HepG2 (cell line): Measurements from ENCODE around the gene CELSR2.

Source experiments
- POLR2A ChIP-seq, 2 experiments: IDR thresholded peaks; 2 replicates each; pipeline ENCODE4 v1.6.1; 2011; ENCODE audit warnings: low read depth in 2 of 2, low read length in 2 of 2, mild to moderate bottlenecking in 1 of 2, moderate library complexity in 1 of 2; ENCODE audit not compliant: insufficient read depth in 1 of 2
- SRF ChIP-seq: IDR thresholded peaks from 2 replicates; pipeline ENCODE4 v1.6.1; 2011; ENCODE audit warnings: mild to moderate bottlenecking, low read depth, low read length, moderate library complexity
- ZFX ChIP-seq: sonication (generic); formaldehyde crosslinking; IDR thresholded peaks from 2 replicates; pipeline ENCODE4 v1.4.0; 2020; ENCODE audit warnings: mild to moderate bottlenecking, low read depth, missing genetic modification reagents, moderate library complexity
- ZNF263 ChIP-seq: sonication (generic); formaldehyde crosslinking; IDR thresholded peaks from 2 replicates; pipeline ENCODE4 v1.4.0; 2020; ENCODE audit warnings: missing genetic modification reagents
- ZNF7 ChIP-seq: IDR thresholded peaks from 2 replicates; pipeline ENCODE4 v1.6.1; 2016; ENCODE audit warnings: missing biosample characterization, missing genetic modification reagents
- TF ChIP-seq, protein P1 (sequence below): fragments of 450-650 bp; IDR thresholded peaks from 2 replicates; pipeline ENCODE4 v1.6.1; 2017

GRCh38 chr1:109225711-109226445 lies 23.5 kb upstream of the CELSR2 start:
- no peak for TF ChIP-seq ZNF7 (CRISPR knock-in tag)
- TF ChIP-seq, protein P1, sequence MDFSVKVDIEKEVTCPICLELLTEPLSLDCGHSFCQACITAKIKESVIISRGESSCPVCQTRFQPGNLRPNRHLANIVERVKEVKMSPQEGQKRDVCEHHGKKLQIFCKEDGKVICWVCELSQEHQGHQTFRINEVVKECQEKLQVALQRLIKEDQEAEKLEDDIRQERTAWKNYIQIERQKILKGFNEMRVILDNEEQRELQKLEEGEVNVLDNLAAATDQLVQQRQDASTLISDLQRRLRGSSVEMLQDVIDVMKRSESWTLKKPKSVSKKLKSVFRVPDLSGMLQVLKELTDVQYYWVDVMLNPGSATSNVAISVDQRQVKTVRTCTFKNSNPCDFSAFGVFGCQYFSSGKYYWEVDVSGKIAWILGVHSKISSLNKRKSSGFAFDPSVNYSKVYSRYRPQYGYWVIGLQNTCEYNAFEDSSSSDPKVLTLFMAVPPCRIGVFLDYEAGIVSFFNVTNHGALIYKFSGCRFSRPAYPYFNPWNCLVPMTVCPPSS: no peak
- TF ChIP-seq ZFX (CRISPR knock-in tag): no peak
- no peak for TF ChIP-seq ZNF263 (CRISPR knock-in tag)
- TF ChIP-seq POLR2A (IDR thresholded peaks at IDR 0.05; ENCODE audit: insufficient read depth in 1 of 2, low read depth in 2 of 2, low read length in 2 of 2): no peak
- TF ChIP-seq SRF: no peak
